GM23338 (cell line): ENCODE measurements around the gene WDR20. TPM values are rescaled to one million over a fixed set of nuclear protein-coding genes. Genes with fewer than 3 reads are reported as not detected.

Source experiments
- ATAC-seq: fragments of 200-7000 bp; cut with Tn5 transposase; 3 replicates; pipeline ENCODE4 v1.9.1; 2020
- DNase-seq: peaks from one replicate; pipeline ENCODE4 v3.0.0-alpha.2; 2015; ENCODE audit warnings: low spot score
- H2AFZ ChIP-seq: fragments of 200-600 bp; sonication (generic); 2 replicates; pipeline ENCODE4 v1.8.0; 2016; ENCODE audit warnings: antibody characterized with exemption, mild to moderate bottlenecking, moderate library complexity
- H3F3A ChIP-seq: fragments of 200-600 bp; sonication (generic); replicated peaks from 2 replicates; pipeline ENCODE4 v1.8.0; 2017; ENCODE audit warnings: antibody characterized with exemption, mixed run types, low read depth
- H3K27ac ChIP-seq: fragments of 200-600 bp; sonication (generic); 2 replicates; pipeline ENCODE4 v1.6.1; 2016; ENCODE audit warnings: low read depth
- H3K27me3 ChIP-seq: fragments of 200-600 bp; sonication (generic); 2 replicates; pipeline ENCODE4 v1.8.0; 2016; ENCODE audit warnings: mild to moderate bottlenecking, mixed run types, moderate library complexity; ENCODE audit not compliant: insufficient read depth
- H3K36me3 ChIP-seq: fragments of 200-600 bp; sonication (generic); 2 replicates; pipeline ENCODE4 v1.8.0; 2016; ENCODE audit warnings: mild to moderate bottlenecking; ENCODE audit not compliant: insufficient read depth
- H3K4me1 ChIP-seq: fragments of 200-600 bp; sonication (generic); 2 replicates; pipeline ENCODE4 v1.8.0; 2016; ENCODE audit warnings: mild to moderate bottlenecking, moderate library complexity; ENCODE audit not compliant: insufficient read depth
- H3K4me2 ChIP-seq: fragments of 200-600 bp; sonication (generic); 2 replicates; pipeline ENCODE4 v1.7.1; 2017; ENCODE audit warnings: mixed run types
- H3K4me3 ChIP-seq: fragments of 200-600 bp; sonication (generic); 2 replicates; pipeline ENCODE4 v1.6.1; 2016; ENCODE audit warnings: mixed run types
- H3K79me2 ChIP-seq: fragments of 200-600 bp; sonication (generic); replicated peaks from 2 replicates; pipeline ENCODE4 v1.8.0; 2017; ENCODE audit warnings: mild to moderate bottlenecking; ENCODE audit not compliant: insufficient read depth
- H3K9me2 ChIP-seq: fragments of 200-600 bp; sonication (generic); 2 replicates; pipeline ENCODE4 v1.8.0; 2017; ENCODE audit not compliant: insufficient read depth
- H4K20me1 ChIP-seq: fragments of 200-600 bp; sonication (generic); replicated peaks from 2 replicates; pipeline ENCODE4 v1.8.0; 2017; ENCODE audit warnings: mild to moderate bottlenecking; ENCODE audit not compliant: insufficient read depth
- H3K27ac Mint-ChIP-seq: 2 replicates; pipeline ENCODE4 v1.8.0; 2020; ENCODE audit warnings: inconsistent platforms, mild to moderate bottlenecking, moderate library complexity, mixed read lengths
- H3K27me3 Mint-ChIP-seq: 3 replicates; pipeline ENCODE4 v1.8.0; 2022; ENCODE audit warnings: low read depth, mild to moderate bottlenecking, moderate library complexity, mixed read lengths, inconsistent platforms; ENCODE audit not compliant: insufficient read depth, poor library complexity
- H3K36me3 Mint-ChIP-seq: 3 replicates; pipeline ENCODE4 v1.8.0; 2021; ENCODE audit warnings: low read depth, mild to moderate bottlenecking, inconsistent platforms, moderate library complexity, mixed read lengths
- H3K4me1 Mint-ChIP-seq: 3 replicates; pipeline ENCODE4 v1.8.0; 2020; ENCODE audit warnings: mild to moderate bottlenecking, inconsistent platforms, mixed read lengths
- H3K4me3 Mint-ChIP-seq: 3 replicates; pipeline ENCODE4 v1.8.0; 2021; ENCODE audit warnings: moderate library complexity, mild to moderate bottlenecking, inconsistent platforms, mixed read lengths
- H3K9me3 Mint-ChIP-seq: 3 replicates; pipeline ENCODE4 v1.8.0; 2020; ENCODE audit warnings: moderate library complexity, mild to moderate bottlenecking, inconsistent platforms, mixed read lengths
- CREB1 ChIP-seq: fragments of 250-450 bp; sonication (Bioruptor Pico); IDR thresholded peaks from 2 replicates; pipeline ENCODE4 v1.5.0; 2020; ENCODE audit warnings: low read depth, mild to moderate bottlenecking, moderate library complexity
- CTCF ChIP-seq, 2 experiments: fragments of 200-600 bp in 1 of 2; sonication (generic) in 1 of 2; conservative IDR thresholded peaks; 2 replicates each; pipeline versions ENCODE4 v1.5.1 to v1.6.1; 2016 to 2017; ENCODE audit warnings: antibody characterized with exemption in 2 of 2, low read depth in 2 of 2, mild to moderate bottlenecking in 2 of 2, moderate library complexity in 1 of 2
- EZH2phosphoT487 ChIP-seq: fragments of 200-600 bp; sonication (generic); IDR thresholded peaks from one replicate; pipeline ENCODE4 v1.8.1; 2018; ENCODE audit warnings: antibody characterized with exemption; ENCODE audit not compliant: unreplicated experiment
- POLR2AphosphoS5 ChIP-seq: IDR thresholded peaks from 2 replicates; pipeline ENCODE4 v1.6.1; 2016; ENCODE audit warnings: antibody characterized with exemption, low read depth
- STAT1 ChIP-seq: IDR thresholded peaks from one replicate; pipeline ENCODE4 v1.6.1; 2016; ENCODE audit warnings: antibody characterized with exemption; ENCODE audit not compliant: unreplicated experiment
- ZNF114 ChIP-seq: fragments of 250-450 bp; sonication (Bioruptor Pico); IDR thresholded peaks from 2 replicates; pipeline ENCODE4 v1.5.0; 2020; ENCODE audit warnings: mild to moderate bottlenecking, moderate library complexity
- ZNF331 ChIP-seq: fragments of 250-450 bp; sonication (Bioruptor Pico); IDR thresholded peaks from 2 replicates; pipeline ENCODE4 v1.5.0; 2020; ENCODE audit warnings: low read depth, mild to moderate bottlenecking, moderate library complexity
- ZNF462 ChIP-seq: fragments of 250-450 bp; sonication (Bioruptor Pico); IDR thresholded peaks from 2 replicates; pipeline ENCODE4 v1.5.0; 2020; ENCODE audit warnings: mild to moderate bottlenecking, moderate library complexity
- polyA plus RNA-seq: library from polyadenylated mRNA; unstranded; fragments of >200 nt; fragmentation: Nextera tagmentation; extraction: Ambion mirVana; gene quantifications from 2 replicates; pipeline ENCODE4 v1.2.1, GENCODE V29; 2016
- total RNA-seq: library from RNA; depleted of rRNA; stranded (reverse); fragments of >200 nt; shearing (Covaris generic); gene quantifications from 2 replicates; pipeline ENCODE4 v1.2.3, GENCODE V29; 2014
- TF ChIP-seq, protein P1 (sequence below): IDR thresholded peaks from one replicate; pipeline ENCODE4 v1.6.1; 2018; ENCODE audit warnings: antibody characterized with exemption; ENCODE audit not compliant: unreplicated experiment

WDR20 gene
- total and polyA plus RNA-seq, 2 experiments from 2014 or later: 17.9 to 21.0 TPM

GRCh38 chr14:102208741-102209140 lies 69.0 kb downstream of the WDR20 start:
- TF ChIP-seq, protein P1, sequence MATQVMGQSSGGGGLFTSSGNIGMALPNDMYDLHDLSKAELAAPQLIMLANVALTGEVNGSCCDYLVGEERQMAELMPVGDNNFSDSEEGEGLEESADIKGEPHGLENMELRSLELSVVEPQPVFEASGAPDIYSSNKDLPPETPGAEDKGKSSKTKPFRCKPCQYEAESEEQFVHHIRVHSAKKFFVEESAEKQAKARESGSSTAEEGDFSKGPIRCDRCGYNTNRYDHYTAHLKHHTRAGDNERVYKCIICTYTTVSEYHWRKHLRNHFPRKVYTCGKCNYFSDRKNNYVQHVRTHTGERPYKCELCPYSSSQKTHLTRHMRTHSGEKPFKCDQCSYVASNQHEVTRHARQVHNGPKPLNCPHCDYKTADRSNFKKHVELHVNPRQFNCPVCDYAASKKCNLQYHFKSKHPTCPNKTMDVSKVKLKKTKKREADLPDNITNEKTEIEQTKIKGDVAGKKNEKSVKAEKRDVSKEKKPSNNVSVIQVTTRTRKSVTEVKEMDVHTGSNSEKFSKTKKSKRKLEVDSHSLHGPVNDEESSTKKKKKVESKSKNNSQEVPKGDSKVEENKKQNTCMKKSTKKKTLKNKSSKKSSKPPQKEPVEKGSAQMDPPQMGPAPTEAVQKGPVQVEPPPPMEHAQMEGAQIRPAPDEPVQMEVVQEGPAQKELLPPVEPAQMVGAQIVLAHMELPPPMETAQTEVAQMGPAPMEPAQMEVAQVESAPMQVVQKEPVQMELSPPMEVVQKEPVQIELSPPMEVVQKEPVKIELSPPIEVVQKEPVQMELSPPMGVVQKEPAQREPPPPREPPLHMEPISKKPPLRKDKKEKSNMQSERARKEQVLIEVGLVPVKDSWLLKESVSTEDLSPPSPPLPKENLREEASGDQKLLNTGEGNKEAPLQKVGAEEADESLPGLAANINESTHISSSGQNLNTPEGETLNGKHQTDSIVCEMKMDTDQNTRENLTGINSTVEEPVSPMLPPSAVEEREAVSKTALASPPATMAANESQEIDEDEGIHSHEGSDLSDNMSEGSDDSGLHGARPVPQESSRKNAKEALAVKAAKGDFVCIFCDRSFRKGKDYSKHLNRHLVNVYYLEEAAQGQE: no peak
- no peak for TF ChIP-seq ZNF462 (CRISPR knock-in tag)
- TF ChIP-seq STAT1: no peak
- no peak for TF ChIP-seq CREB1 (CRISPR knock-in tag)
- TF ChIP-seq ZNF331 (CRISPR knock-in tag): no peak
- TF ChIP-seq POLR2AphosphoS5: no peak
- no peak for TF ChIP-seq CTCF (conservative IDR thresholded peaks at IDR 0.05; ENCODE audit: low read depth in 2 of 2)
- no peak for TF ChIP-seq EZH2phosphoT487
- TF ChIP-seq ZNF114: no peak
- Mint-ChIP-seq H3K36me3 (peaks cover 16% of the 10 kb centered on the region; the same call in 2 of the 3 replicates), H3K27me3 (peaks cover 11% of the 10 kb centered on the region), H3K4me3 (no peak overlapping the region), H3K9me3 (no peaks in the 10 kb centered on the region), H3K4me1 (peaks cover 37% of the 10 kb centered on the region), H3K27ac (no peak overlapping the region; the same call in 1 of the 2 replicates)
- ATAC-seq: no peak
- H3K4me2 ChIP-seq: no peak overlapping the region
- peaks cover 13% of the 10 kb centered on the region; the same call in 1 of the 2 replicates for H3K4me1 ChIP-seq
- peaks cover 7% of the 10 kb centered on the region; the same call in 1 of the 2 replicates for H3F3A ChIP-seq
- no peaks in the 10 kb centered on the region for H3K9me2 ChIP-seq
- no peaks in the 10 kb centered on the region for H3K27me3 ChIP-seq
- DNase-seq: no peak
- H3K79me2 ChIP-seq: peaks cover 43% of the 10 kb centered on the region
- H4K20me1 ChIP-seq: peaks cover 25% of the 10 kb centered on the region
- H3K36me3 ChIP-seq: no peaks in the 10 kb centered on the region; the same call in 1 of the 2 replicates
- H2AFZ ChIP-seq: no peak overlapping the region
- H3K27ac ChIP-seq: no peak overlapping the region
- H3K4me3 ChIP-seq: no peak overlapping the region
